H1 (cell line): ENCODE measurements around the gene SGSH. TPM values are rescaled to one million over a fixed set of nuclear protein-coding genes. Genes with fewer than 3 reads are reported as not detected.

Experiments
- CTCF ChIA-PET: fragments of 300-600 bp; sonication (Branson Sonifier 250); formaldehyde crosslinking; loops from one replicate; lab custom pipeline; 2021; ENCODE audit not compliant: partially characterized antibody; lab: Charles Lee
- POLR2A ChIA-PET: fragments of 300-600 bp; sonication (Branson Sonifier 250); formaldehyde crosslinking; loops from one replicate; lab custom pipeline; 2021; ENCODE audit warnings: inconsistent platforms; ENCODE audit not compliant: partially characterized antibody; lab: Charles Lee
- DNase-seq, 2 experiments: peaks; one replicate each; pipeline versions ENCODE4 v3.0.0 to v3.0.0-alpha.2; 2010 to 2022; ENCODE audit warnings: low spot score in 2 of 2, low read depth in 1 of 2, mixed read lengths in 1 of 2
- FAIRE-seq: peaks from 2 replicates; lab custom pipeline; 2011; peaks lifted over from hg19 to GRCh38; lab: Jason Lieb, UNC
- H2AFZ ChIP-seq: 2 replicates; pipeline ENCODE4 v1.8.1; 2012; ENCODE audit warnings: low read length, inconsistent platforms
- H2AK5ac ChIP-seq: 2 replicates; pipeline ENCODE4 v1.6.1; 2013; ENCODE audit warnings: low read depth, low read length
- H2BK120ac ChIP-seq: replicated peaks from 2 replicates; pipeline ENCODE3; 2013; ENCODE audit warnings: low read depth, low read length, inconsistent platforms
- H2BK12ac ChIP-seq: 2 replicates; pipeline ENCODE4 v1.6.1; 2013; ENCODE audit warnings: low read depth, low read length
- H2BK15ac ChIP-seq: 2 replicates; pipeline ENCODE4 v1.6.1; 2013; ENCODE audit warnings: low read length
- H2BK20ac ChIP-seq: 2 replicates; pipeline ENCODE4 v1.6.1; 2013; ENCODE audit warnings: low read length
- H2BK5ac ChIP-seq: 2 replicates; pipeline ENCODE4 v1.6.1; 2013; ENCODE audit warnings: low read depth, low read length
- H3K14ac ChIP-seq: 2 replicates; pipeline ENCODE4 v1.6.1; 2013; ENCODE audit warnings: inconsistent platforms; ENCODE audit not compliant: insufficient read length
- H3K18ac ChIP-seq: 2 replicates; pipeline ENCODE4 v1.6.1; 2013; ENCODE audit warnings: low read length; ENCODE audit errors: extremely low read depth
- H3K23ac ChIP-seq: 2 replicates; pipeline ENCODE4 v1.6.1; 2013; ENCODE audit warnings: inconsistent platforms; ENCODE audit not compliant: insufficient read length
- H3K23me2 ChIP-seq: 2 replicates; pipeline ENCODE4 v1.6.1; 2013; ENCODE audit warnings: low read depth, low read length
- H3K27ac ChIP-seq: 2 replicates; pipeline ENCODE4 v1.6.1; 2011; ENCODE audit warnings: low read depth, low read length, inconsistent platforms
- H3K27me3 ChIP-seq, 4 experiments: replicated peaks in 1 of 4; 1 replicate in 1 of 4; 2 replicates in 3 of 4; pipeline versions ENCODE4 v1.6.1 to v1.8.1; 2011 to 2013; ENCODE audit warnings: low read length in 3 of 4, mild to moderate bottlenecking in 3 of 4, inconsistent platforms in 2 of 4, mixed read lengths in 2 of 4, moderate library complexity in 1 of 4; ENCODE audit not compliant: control insufficient read depth in 3 of 4, insufficient read depth in 3 of 4; ENCODE audit errors: extremely low read depth in 1 of 4
- H3K36me3 ChIP-seq, 4 experiments: 2 replicates each; pipeline versions ENCODE4 v1.6.1 to v1.8.1; 2011 to 2013; ENCODE audit warnings: mild to moderate bottlenecking in 4 of 4, low read length in 3 of 4, moderate library complexity in 2 of 4, control low read depth in 1 of 4, inconsistent platforms in 1 of 4; ENCODE audit not compliant: insufficient read depth in 4 of 4, control insufficient read depth in 2 of 4
- H3K4ac ChIP-seq: replicated peaks from 2 replicates; pipeline ENCODE3; 2013; ENCODE audit warnings: low read length, low read depth, mixed read lengths, inconsistent platforms; ENCODE audit not compliant: insufficient read length
- H3K4me1 ChIP-seq, 4 experiments: replicated peaks in 1 of 4; 1 replicate in 1 of 4; 2 replicates in 3 of 4; pipeline versions ENCODE4 v1.6.1 to v1.8.1; 2011 to 2013; ENCODE audit warnings: low read length in 3 of 4, inconsistent platforms in 2 of 4, mixed read lengths in 1 of 4; ENCODE audit not compliant: insufficient read depth in 4 of 4, control insufficient read depth in 3 of 4
- H3K4me2 ChIP-seq, 2 experiments: 2 replicates each; pipeline versions ENCODE4 v1.6.1 to v1.8.1; 2011 to 2013; ENCODE audit warnings: low read depth in 2 of 2, low read length in 2 of 2, control low read depth in 1 of 2, inconsistent platforms in 1 of 2, mild to moderate bottlenecking in 1 of 2; ENCODE audit not compliant: insufficient read depth in 1 of 2
- H3K4me3 ChIP-seq, 4 experiments: fragments of 200-600, 300-600 bp in 1 of 4; sonication (generic), shearing (Covaris generic), sonication (Bioruptor Twin) in 1 of 4; 2 replicates each; pipeline versions ENCODE4 v1.5.1 to v1.8.1; 2011 to 2016; ENCODE audit warnings: low read length in 4 of 4, low read depth in 3 of 4, control low read depth in 2 of 4, inconsistent platforms in 2 of 4, mild to moderate bottlenecking in 2 of 4, mixed read lengths in 1 of 4, moderate library complexity in 1 of 4; ENCODE audit not compliant: insufficient read depth in 2 of 4; ENCODE audit errors: extremely low read depth in 1 of 4
- H3K56ac ChIP-seq: replicated peaks from 2 replicates; pipeline ENCODE3; 2013; ENCODE audit warnings: low read depth, mild to moderate bottlenecking, mixed read lengths, low read length, inconsistent platforms; ENCODE audit not compliant: insufficient read length
- H3K79me1 ChIP-seq: 2 replicates; pipeline ENCODE4 v1.6.1; 2013; ENCODE audit warnings: low read depth, low read length, control low read depth
- H3K79me2 ChIP-seq, 2 experiments: 2 replicates each; pipeline versions ENCODE4 v1.6.1 to v1.8.1; 2012 to 2013; ENCODE audit warnings: low read length in 2 of 2, mild to moderate bottlenecking in 2 of 2, inconsistent platforms in 1 of 2; ENCODE audit not compliant: insufficient read depth in 2 of 2, control insufficient read depth in 1 of 2
- H3K9ac ChIP-seq, 4 experiments: replicated peaks in 1 of 4; 1 replicate in 1 of 4; 2 replicates in 3 of 4; pipeline versions ENCODE4 v1.6.1 to v1.8.1; 2011 to 2013; ENCODE audit warnings: low read depth in 3 of 4, low read length in 3 of 4, control low read depth in 2 of 4, mild to moderate bottlenecking in 2 of 4, moderate library complexity in 2 of 4, inconsistent platforms in 1 of 4; ENCODE audit errors: extremely low read depth in 1 of 4
- H3K9me3 ChIP-seq, 2 experiments: 2 replicates each; pipeline versions ENCODE4 v1.6.1 to v1.8.1; 2012 to 2013; ENCODE audit warnings: mild to moderate bottlenecking in 2 of 2, moderate library complexity in 2 of 2, control low read depth in 1 of 2, inconsistent platforms in 1 of 2, low read depth in 1 of 2, low read length in 1 of 2, mixed read lengths in 1 of 2; ENCODE audit not compliant: insufficient read depth in 2 of 2
- H4K20me1 ChIP-seq, 2 experiments: replicated peaks in 1 of 2; 2 replicates each; pipeline versions ENCODE3 to v1.8.1; 2011 to 2013; ENCODE audit warnings: inconsistent platforms in 2 of 2, low read length in 2 of 2, mild to moderate bottlenecking in 1 of 2; ENCODE audit not compliant: insufficient read depth in 2 of 2, control insufficient read depth in 1 of 2
- H4K5ac ChIP-seq: 2 replicates; pipeline ENCODE4 v1.6.1; 2013; ENCODE audit warnings: low read length, low read depth, mixed read lengths, inconsistent platforms; ENCODE audit not compliant: insufficient read length
- H4K8ac ChIP-seq: 2 replicates; pipeline ENCODE4 v1.8.0; 2013; ENCODE audit warnings: mild to moderate bottlenecking, moderate library complexity, low read length, inconsistent platforms; ENCODE audit not compliant: insufficient read depth; ENCODE audit errors: extremely low read depth
- H4K91ac ChIP-seq: replicated peaks from 2 replicates; pipeline ENCODE3; 2013; ENCODE audit warnings: low read length, mixed read lengths, inconsistent platforms; ENCODE audit not compliant: insufficient read length
- CTCF ChIP-seq, 3 experiments: IDR thresholded peaks; 1 replicate in 2 of 3; 2 replicates in 1 of 3; pipeline versions ENCODE4 v1.5.1 to v1.6.1; 2011; ENCODE audit warnings: low read length in 3 of 3, mild to moderate bottlenecking in 3 of 3, inconsistent platforms in 2 of 3, low read depth in 1 of 3, moderate library complexity in 1 of 3; ENCODE audit not compliant: insufficient read depth in 1 of 3; ENCODE audit errors: control extremely low read depth in 1 of 3
- MAFK ChIP-seq: IDR thresholded peaks from 2 replicates; pipeline ENCODE4 v1.6.1; 2012; ENCODE audit warnings: low read depth, mild to moderate bottlenecking, improper control_type of control experiment, low read length
- POLR2A ChIP-seq, 2 experiments: IDR thresholded peaks; 1 replicate in 1 of 2; 2 replicates in 1 of 2; pipeline ENCODE4 v1.6.1; 2011; ENCODE audit warnings: low read depth in 2 of 2, low read length in 2 of 2, mild to moderate bottlenecking in 2 of 2; ENCODE audit errors: control extremely low read depth in 1 of 2
- POLR2AphosphoS5 ChIP-seq: IDR thresholded peaks from 2 replicates; pipeline ENCODE4 v1.6.1; 2011; ENCODE audit warnings: low read depth, low read length
- RNF2 ChIP-seq: fragments of 200-900, 300-1000 bp; sonication (generic); IDR thresholded peaks from 2 replicates; pipeline ENCODE4 v1.7.1; 2016; ENCODE audit warnings: borderline replicate concordance, low read depth, mild to moderate bottlenecking, antibody characterized with exemption, low read length; ENCODE audit not compliant: poor library complexity, severe bottlenecking; ENCODE audit errors: missing control alignments
- WGBS, 2 experiments: shearing (Covaris generic) in 1 of 2; methylation state at CpG; one replicate each; pipeline versions ENCODE4 v1.1.6 to v1.1.7; 2013 to 2015; ENCODE audit warnings: low lambda C conversion rate in 2 of 2, mixed read lengths in 2 of 2, inconsistent platforms in 1 of 2, low coverage in 1 of 2, missing lambda C conversion rate in 1 of 2; ENCODE audit not compliant: insufficient replicate concordance in 2 of 2, insufficient coverage in 1 of 2, insufficient read length in 1 of 2; ENCODE audit errors: extremely low coverage in 1 of 2, missing lambda C conversion rate in 1 of 2; 5-methylcytosine and 5-hydroxymethylcytosine counted together
- polyA plus RNA-seq, 7 experiments: library from polyadenylated mRNA; depleted of rRNA in 3 of 7; stranded (reverse) in 5 of 7; unstranded in 2 of 7; fragments of >200 nt in 5 of 7; fragments of 200-250 nt in 2 of 7; gene quantifications; 1 replicate in 5 of 7; 2 replicates in 1 of 7; 4 replicates in 1 of 7; pipeline versions ENCODE4 v1.2.1 to v1.2.3, GENCODE V29; 2011 to 2013; ENCODE audit warnings: missing spikeins in 2 of 7, mixed read lengths in 2 of 7
- total RNA-seq: library from RNA; stranded (reverse); fragmentation: NEBNext Ultra II Directional; extraction: Animal tissue kit (Norgen Biotek cat#: 25700); gene quantifications from 2 replicates; pipeline ENCODE4 v1.2.1, GENCODE V29; 2021
- TF ChIP-seq, protein P1 (sequence below): IDR thresholded peaks from 2 replicates; pipeline ENCODE4 v1.6.1; 2012; ENCODE audit warnings: inconsistent platforms

The SGSH gene
- total and polyA plus RNA-seq, 2 of the 8 experiments (the other 6 are each of a cell fraction or from before 2014, with no cell fraction given) = 18.0 to 19.6 TPM

DNA sequence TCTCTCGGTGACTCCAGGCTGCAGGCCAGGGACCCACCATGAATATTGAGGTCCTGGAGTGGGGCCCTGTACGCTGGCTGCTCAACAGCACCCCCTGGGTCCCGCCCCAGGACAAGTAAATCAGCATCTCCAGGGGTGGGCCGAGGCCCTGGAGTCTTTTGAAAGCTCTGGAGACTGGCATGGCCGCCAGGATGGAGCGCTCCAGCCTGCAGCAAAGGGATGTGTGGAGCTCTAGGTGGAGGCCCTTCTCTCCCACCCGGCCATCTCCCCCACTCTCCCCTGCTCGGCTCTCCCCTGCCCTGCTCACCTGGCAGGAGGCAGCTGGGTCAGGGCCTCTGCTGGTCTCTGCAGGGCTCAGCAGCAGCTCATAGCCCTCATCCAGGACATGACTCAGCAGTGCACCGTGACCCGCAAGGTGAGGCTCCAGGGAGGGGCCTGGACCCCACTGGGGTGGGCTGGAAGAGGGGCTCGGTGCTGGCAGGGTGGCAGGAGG lies 16.6 kb downstream of the SGSH start:
- peaks cover 0 to 3% of the 10 kb centered on the region in 2 experiments for H4K20me1 ChIP-seq
- CTCF ChIA-PET = interaction anchor here (0.6 to 9.0 kb wide), 9 partner anchors 9 to 193 kb away, joined by 3 to 90 read pairs (median 4); no protein-coding TSS in a partner anchor

More for the DNA sequence above, 16.6 kb downstream of the SGSH start:
- Histone ChIP-seq H2BK120ac (no peak overlapping the region), H2BK20ac (no peak overlapping the region), H3K79me1 (no peaks in the 10 kb centered on the region), H3K18ac (no peak overlapping the region), H3K36me3 (no peaks in the 10 kb centered on the region), H3K27ac (no peak overlapping the region), H4K5ac (no peak overlapping the region), H3K27me3 (no peaks in the 10 kb centered on the region), H4K8ac (0 out of 2 replicates have a peak overlapping the region, but pooled peaks have one; percentile 51), H2BK5ac (peak overlapping the region; percentile 52; the same call in 1 of the 2 replicates), H2AK5ac (no peak overlapping the region), H3K9ac (no peak overlapping the region), H3K9me3 (peaks cover 0 to 2% of the 10 kb centered on the region in 2 experiments; a peak in 1 of 4 replicates), H3K4me3 (no peak overlapping the region), H3K4me2 (no peak overlapping the region), H3K79me2 (no peaks in the 10 kb centered on the region), H2BK15ac (no peak overlapping the region), H3K23ac (no peak overlapping the region), H4K91ac (no peak overlapping the region), H3K4ac (no peak overlapping the region), H3K4me1 (no peaks in the 10 kb centered on the region; a peak in 1 of 7 replicates), H3K56ac (no peak overlapping the region), H2BK12ac (no peak overlapping the region), H3K23me2 (no peaks in the 10 kb centered on the region), H2AFZ (no peak overlapping the region), H3K14ac (no peak overlapping the region)
- WGBS, 2 experiments = 86% methylated on average over 11 of the region's 11 CpGs; no CpG with 5 or more reads in 1 of the 2 experiments
- POLR2A ChIA-PET = interaction anchor here (1.0 to 1.7 kb wide), 7 partner anchors 7 to 120 kb away, joined by 3 to 4 read pairs (median 3); no protein-coding TSS in a partner anchor
- FAIRE-seq = no peak
- DNase-seq = no peak
- no peak for TF ChIP-seq MAFK
- peak in 1 of 3 experiments; percentile 15; a peak in 1 of 4 replicates for TF ChIP-seq CTCF (IDR thresholded peaks at IDR 0.05; ENCODE audit: control extremely low read depth in 1 of 3, insufficient read depth in 1 of 3, low read depth in 1 of 3, low read length in 3 of 3)
- no peak for TF ChIP-seq POLR2AphosphoS5
- no peak for TF ChIP-seq POLR2A (IDR thresholded peaks at IDR 0.05; ENCODE audit: control extremely low read depth in 1 of 2, low read depth in 2 of 2, low read length in 2 of 2)
- TF ChIP-seq, protein P1, sequence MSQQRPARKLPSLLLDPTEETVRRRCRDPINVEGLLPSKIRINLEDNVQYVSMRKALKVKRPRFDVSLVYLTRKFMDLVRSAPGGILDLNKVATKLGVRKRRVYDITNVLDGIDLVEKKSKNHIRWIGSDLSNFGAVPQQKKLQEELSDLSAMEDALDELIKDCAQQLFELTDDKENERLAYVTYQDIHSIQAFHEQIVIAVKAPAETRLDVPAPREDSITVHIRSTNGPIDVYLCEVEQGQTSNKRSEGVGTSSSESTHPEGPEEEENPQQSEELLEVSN = no peak
- TF ChIP-seq RNF2 = no peak
